SK-N-SH treated with all-trans-retinoic acid at 6 μM for 48 hours (cell line): ENCODE data around the gene HRG.
"Not testable (repeated sequence)": the region's sequence is repeated elsewhere in the genome, so short reads cannot be mapped to it uniquely, and the experiment has no call there.

Source experiments
- ATAC-seq: fragments of 200-7000 bp; cut with Tn5 transposase; 3 replicates; pipeline ENCODE4 v1.9.1; 2020; ENCODE audit warnings: mild to moderate bottlenecking, moderate library complexity
- ARNTL ChIP-seq: fragments of 450-650 bp; formaldehyde crosslinking; IDR thresholded peaks from 2 replicates; pipeline ENCODE4 v1.5.0; 2020; ENCODE audit warnings: low read depth, mild to moderate bottlenecking, moderate library complexity, borderline replicate concordance
- BACH2 ChIP-seq: fragments of 250-450 bp; sonication (Bioruptor Pico); IDR thresholded peaks from 2 replicates; pipeline ENCODE4 v1.9.0; 2021; ENCODE audit warnings: mild to moderate bottlenecking, borderline replicate concordance
- CREB5 ChIP-seq: fragments of 250-450 bp; sonication (Bioruptor Pico); IDR thresholded peaks from 2 replicates; pipeline ENCODE4 v1.5.1; 2020; ENCODE audit warnings: low read depth, mild to moderate bottlenecking, moderate library complexity
- ESRRG ChIP-seq: fragments of 250-450 bp; sonication (Bioruptor Pico); IDR thresholded peaks from 2 replicates; pipeline ENCODE4 v1.6.1; 2021; ENCODE audit warnings: mild to moderate bottlenecking
- GLIS3 ChIP-seq: fragments of 250-450 bp; sonication (Bioruptor Pico); IDR thresholded peaks from 2 replicates; pipeline ENCODE4 v1.5.0; 2020; ENCODE audit warnings: mild to moderate bottlenecking, moderate library complexity
- ISL1 ChIP-seq: fragments of 250-450 bp; sonication (Bioruptor Pico); IDR thresholded peaks from 2 replicates; pipeline ENCODE4 v2.1.2; 2022; ENCODE audit warnings: mild to moderate bottlenecking, moderate library complexity
- OSR1 ChIP-seq: fragments of 250-450 bp; sonication (Bioruptor Pico); IDR thresholded peaks from 2 replicates; pipeline ENCODE4 v1.8.0; 2022; ENCODE audit warnings: moderate library complexity, mild to moderate bottlenecking, inconsistent platforms
- PATZ1 ChIP-seq: fragments of 250-450 bp; sonication (Bioruptor Pico); IDR thresholded peaks from 2 replicates; pipeline ENCODE4 v1.8.0; 2020; ENCODE audit warnings: mild to moderate bottlenecking, moderate library complexity, borderline replicate concordance
- POU6F1 ChIP-seq: fragments of 250-450 bp; sonication (Bioruptor Pico); IDR thresholded peaks from 2 replicates; pipeline ENCODE4 v1.8.0; 2021; ENCODE audit warnings: low read depth, mild to moderate bottlenecking, moderate library complexity, borderline replicate concordance
- PPARA ChIP-seq: fragments of 250-450 bp; sonication (Bioruptor Pico); IDR thresholded peaks from 2 replicates; pipeline ENCODE4 v1.5.0; 2020; ENCODE audit warnings: mild to moderate bottlenecking, borderline replicate concordance
- TCF4 ChIP-seq: fragments of 250-450 bp; sonication (Bioruptor Pico); IDR thresholded peaks from 2 replicates; pipeline ENCODE4 v1.8.0; 2021; ENCODE audit warnings: mild to moderate bottlenecking, moderate library complexity, borderline replicate concordance
- TOX ChIP-seq: fragments of 250-450 bp; sonication (Bioruptor Pico); IDR thresholded peaks from 2 replicates; pipeline ENCODE4 v1.8.0; 2021; ENCODE audit warnings: mild to moderate bottlenecking, moderate library complexity, borderline replicate concordance
- ZFP3 ChIP-seq: fragments of 250-450 bp; sonication (Bioruptor Pico); IDR thresholded peaks from 2 replicates; pipeline ENCODE4 v1.5.0; 2020; ENCODE audit warnings: mild to moderate bottlenecking, moderate library complexity
- ZNF565 ChIP-seq: fragments of 450-650 bp; formaldehyde crosslinking; conservative IDR thresholded peaks from 2 replicates; pipeline ENCODE4 v1.5.0; 2020; ENCODE audit warnings: low read depth, mild to moderate bottlenecking, moderate library complexity
- ZNF70 ChIP-seq: fragments of 450-650 bp; formaldehyde crosslinking; IDR thresholded peaks from 2 replicates; pipeline ENCODE4 v1.5.0; 2020; ENCODE audit warnings: mild to moderate bottlenecking, moderate library complexity
- ZNF8 ChIP-seq: fragments of 450-650 bp; formaldehyde crosslinking; IDR thresholded peaks from 2 replicates; pipeline ENCODE4 v1.5.0; 2020; ENCODE audit warnings: mild to moderate bottlenecking, moderate library complexity
- TF ChIP-seq, protein P1 (sequence below): fragments of 250-450 bp; sonication (Bioruptor Pico); IDR thresholded peaks from 2 replicates; pipeline ENCODE4 v1.5.0; 2020; ENCODE audit warnings: mild to moderate bottlenecking, moderate library complexity

Gene HRG

DNA sequence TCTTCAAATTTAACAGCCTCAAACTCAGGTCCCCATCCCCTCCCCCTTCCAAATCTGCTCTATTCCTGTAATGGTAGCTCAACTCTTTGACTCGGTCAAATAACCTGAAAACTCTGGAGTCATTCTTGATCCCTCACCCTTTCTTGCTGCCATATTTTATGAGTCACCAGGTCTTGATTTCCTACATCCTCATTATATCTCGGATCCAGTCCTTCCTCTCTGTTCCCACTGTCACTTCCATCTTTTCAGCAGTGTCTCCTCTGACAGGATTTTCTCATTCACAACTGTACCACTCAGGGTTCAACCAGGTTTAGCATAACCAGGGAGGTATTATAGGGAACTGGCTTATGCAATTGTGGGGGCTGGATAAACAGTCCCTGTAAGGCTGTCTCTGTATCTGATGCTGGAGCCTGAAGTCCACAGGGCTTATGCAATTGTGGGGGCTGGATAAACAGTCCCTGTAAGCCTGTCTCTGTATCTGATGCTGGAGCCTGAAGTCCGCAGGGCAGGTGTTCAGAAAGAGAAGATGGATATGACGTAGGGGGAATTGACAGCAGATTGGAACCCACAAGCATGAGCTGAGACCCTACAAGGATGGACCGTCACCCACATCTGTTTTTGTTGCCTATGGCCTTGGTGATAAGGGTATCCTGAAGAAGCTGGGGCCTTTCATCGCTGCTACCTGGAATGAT lies 34.7 kb upstream of the HRG start:
- ATAC-seq, result no peak
- TF ChIP-seq TOX (CRISPR knock-in tag), result no peak
- no peak for TF ChIP-seq ESRRG (CRISPR knock-in tag)
- no peak for TF ChIP-seq ISL1 (CRISPR knock-in tag)
- TF ChIP-seq BACH2 (CRISPR knock-in tag), result no peak
- no peak for TF ChIP-seq PPARA (CRISPR knock-in tag)
- no peak for TF ChIP-seq OSR1
- no peak for TF ChIP-seq TCF4 (CRISPR knock-in tag)
- TF ChIP-seq ZNF565 (CRISPR knock-in tag), result no peak
- no peak for TF ChIP-seq ZNF70 (CRISPR knock-in tag)
- TF ChIP-seq, protein P1, sequence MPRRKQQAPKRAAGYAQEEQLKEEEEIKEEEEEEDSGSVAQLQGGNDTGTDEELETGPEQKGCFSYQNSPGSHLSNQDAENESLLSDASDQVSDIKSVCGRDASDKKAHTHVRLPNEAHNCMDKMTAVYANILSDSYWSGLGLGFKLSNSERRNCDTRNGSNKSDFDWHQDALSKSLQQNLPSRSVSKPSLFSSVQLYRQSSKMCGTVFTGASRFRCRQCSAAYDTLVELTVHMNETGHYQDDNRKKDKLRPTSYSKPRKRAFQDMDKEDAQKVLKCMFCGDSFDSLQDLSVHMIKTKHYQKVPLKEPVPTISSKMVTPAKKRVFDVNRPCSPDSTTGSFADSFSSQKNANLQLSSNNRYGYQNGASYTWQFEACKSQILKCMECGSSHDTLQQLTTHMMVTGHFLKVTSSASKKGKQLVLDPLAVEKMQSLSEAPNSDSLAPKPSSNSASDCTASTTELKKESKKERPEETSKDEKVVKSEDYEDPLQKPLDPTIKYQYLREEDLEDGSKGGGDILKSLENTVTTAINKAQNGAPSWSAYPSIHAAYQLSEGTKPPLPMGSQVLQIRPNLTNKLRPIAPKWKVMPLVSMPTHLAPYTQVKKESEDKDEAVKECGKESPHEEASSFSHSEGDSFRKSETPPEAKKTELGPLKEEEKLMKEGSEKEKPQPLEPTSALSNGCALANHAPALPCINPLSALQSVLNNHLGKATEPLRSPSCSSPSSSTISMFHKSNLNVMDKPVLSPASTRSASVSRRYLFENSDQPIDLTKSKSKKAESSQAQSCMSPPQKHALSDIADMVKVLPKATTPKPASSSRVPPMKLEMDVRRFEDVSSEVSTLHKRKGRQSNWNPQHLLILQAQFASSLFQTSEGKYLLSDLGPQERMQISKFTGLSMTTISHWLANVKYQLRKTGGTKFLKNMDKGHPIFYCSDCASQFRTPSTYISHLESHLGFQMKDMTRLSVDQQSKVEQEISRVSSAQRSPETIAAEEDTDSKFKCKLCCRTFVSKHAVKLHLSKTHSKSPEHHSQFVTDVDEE (CRISPR knock-in tag), result no peak
- no peak for TF ChIP-seq ZNF8 (CRISPR knock-in tag)
- TF ChIP-seq PATZ1 (CRISPR knock-in tag), result no peak

GRCh38 chr3:186633481-186633880 lies 32.3 kb upstream of the HRG start:
- ATAC-seq, result no peak
- TF ChIP-seq ARNTL, result no peak
- TF ChIP-seq ZFP3 (CRISPR knock-in tag), result no peak
- no peak for TF ChIP-seq POU6F1 (CRISPR knock-in tag)
- no peak for TF ChIP-seq ESRRG (CRISPR knock-in tag)
- no peak for TF ChIP-seq TCF4 (CRISPR knock-in tag)
- no peak for TF ChIP-seq TOX (CRISPR knock-in tag)
- no peak for TF ChIP-seq ZNF8 (CRISPR knock-in tag)
- TF ChIP-seq PATZ1 (CRISPR knock-in tag), result no peak
- no peak for TF ChIP-seq GLIS3 (CRISPR knock-in tag)
- TF ChIP-seq ZNF565 (CRISPR knock-in tag), result no peak
- TF ChIP-seq CREB5 (CRISPR knock-in tag), result no peak

- ATAC-seq, result not testable (repeated sequence)
Observed at GRCh38 chr3:186634207-186634606, 31.6 kb upstream of the HRG start.

DNA sequence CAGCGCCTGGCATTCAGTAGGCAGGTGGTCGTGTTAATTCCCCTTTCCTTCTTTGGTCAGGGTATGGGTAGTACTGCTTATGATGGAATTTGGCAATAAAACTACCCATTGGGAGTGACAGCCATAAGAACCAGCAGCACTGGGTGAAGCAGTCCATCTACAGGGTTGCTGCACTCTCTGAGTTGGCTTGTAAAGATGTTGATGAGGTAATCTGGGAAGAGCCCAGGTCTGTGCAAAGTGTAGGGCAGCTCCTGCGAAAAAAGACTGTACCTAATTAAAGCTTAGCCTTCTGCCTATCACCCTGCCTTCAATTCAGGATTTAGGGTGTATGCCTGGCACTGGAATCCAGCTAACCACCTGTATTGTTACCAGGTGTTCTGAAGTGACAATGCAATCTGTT lies 30.3 kb upstream of the HRG start:
- TF ChIP-seq GLIS3 (CRISPR knock-in tag) (no peak), ARNTL (no peak), PPARA (CRISPR knock-in tag) (no peak), ZNF8 (CRISPR knock-in tag) (no peak), CREB5 (CRISPR knock-in tag) (no peak), ZNF70 (CRISPR knock-in tag) (no peak)
- TF ChIP-seq, protein P1 (CRISPR knock-in tag), result no peak
- ATAC-seq, result no peak
